Thoracic aorta (tissue), 2 donors: ENCODE results near the gene ARHGEF28. TPM values are rescaled to one million over a fixed set of nuclear protein-coding genes. Genes with fewer than 3 reads are reported as not detected.

Experiments used
- ATAC-seq: fragments of 150-250 bp; one replicate; pipeline ENCODE4 v1.8.0; 2017; ENCODE audit warnings: low read depth; ENCODE audit not compliant: insufficient number of reproducible peaks, low FRiP score
- DNase-seq: peaks from one replicate; pipeline ENCODE4 v3.0.0-alpha.2; 2020; ENCODE audit warnings: low spot score
- H3K27ac ChIP-seq, 2 donors: fragments of 200-600 bp; sonication (generic); 1 replicate in 1 of 2; 2 replicates in 1 of 2; pipeline ENCODE4 v1.5.1; 2016; ENCODE audit warnings: mild to moderate bottlenecking in 2 of 2, moderate library complexity in 2 of 2
- H3K27me3 ChIP-seq: fragments of 200-600 bp; sonication (generic); replicated peaks from 2 replicates; pipeline ENCODE4 v1.6.0; 2016; ENCODE audit warnings: mild to moderate bottlenecking; ENCODE audit not compliant: insufficient read depth
- H3K36me3 ChIP-seq: fragments of 200-600 bp; sonication (generic); one replicate; pipeline ENCODE4 v1.5.1; 2016
- H3K4me1 ChIP-seq, 2 donors: fragments of 200-600 bp; sonication (generic); 1 replicate in 1 of 2; 2 replicates in 1 of 2; pipeline versions ENCODE4 v1.5.1 to v1.6.0; 2016; ENCODE audit warnings: low read depth in 2 of 2, mild to moderate bottlenecking in 1 of 2; ENCODE audit not compliant: control insufficient read depth in 1 of 2
- H3K4me3 ChIP-seq: fragments of 200-600 bp; sonication (generic); 2 replicates; pipeline ENCODE4 v1.5.1; 2016; ENCODE audit warnings: mild to moderate bottlenecking
- H3K9me3 ChIP-seq: fragments of 200-600 bp; sonication (generic); 2 replicates; pipeline ENCODE4 v1.5.1; 2016
- total RNA-seq, 2 donors: library from RNA; depleted of rRNA; stranded (reverse); fragments of >200 nt; gene quantifications; one replicate each; pipeline versions ENCODE4 v1.1.0 to v1.2.3, GENCODE V29; 2016
- TF ChIP-seq, protein P1 (sequence below): fragments of 200-600 bp; sonication (generic); IDR thresholded peaks from one replicate; pipeline ENCODE4 v1.5.1; 2019; ENCODE audit warnings: antibody characterized with exemption

Gene ARHGEF28
- total RNA-seq, 2 donors from 2014 or later = 35.5 to 40.8 TPM

DNA sequence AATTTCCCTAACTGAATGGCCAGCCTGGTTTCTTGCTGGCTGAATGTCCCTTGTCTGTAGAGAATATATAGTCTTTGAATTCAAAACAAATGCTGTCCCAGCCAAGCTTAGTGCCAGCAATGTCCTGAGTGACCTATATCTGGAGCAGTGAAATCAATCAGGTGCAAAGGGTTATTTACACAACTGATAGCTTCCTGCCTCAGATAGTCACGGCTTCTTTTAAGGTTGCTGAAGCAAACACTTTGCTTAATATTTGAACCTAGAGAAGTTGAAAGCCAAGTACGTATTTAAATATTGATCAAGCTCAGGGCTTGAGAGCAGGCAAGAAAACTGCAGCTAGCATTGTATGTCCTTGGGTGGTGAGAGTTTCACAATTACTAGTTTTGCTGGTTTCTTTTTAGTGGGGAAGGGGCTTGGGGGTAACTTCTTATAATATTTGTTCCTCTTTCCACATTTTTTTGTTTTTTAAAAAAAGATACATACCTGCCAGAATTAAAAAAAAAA lies 2.0 kb upstream of the ARHGEF28 start:
- TF ChIP-seq, protein P1, sequence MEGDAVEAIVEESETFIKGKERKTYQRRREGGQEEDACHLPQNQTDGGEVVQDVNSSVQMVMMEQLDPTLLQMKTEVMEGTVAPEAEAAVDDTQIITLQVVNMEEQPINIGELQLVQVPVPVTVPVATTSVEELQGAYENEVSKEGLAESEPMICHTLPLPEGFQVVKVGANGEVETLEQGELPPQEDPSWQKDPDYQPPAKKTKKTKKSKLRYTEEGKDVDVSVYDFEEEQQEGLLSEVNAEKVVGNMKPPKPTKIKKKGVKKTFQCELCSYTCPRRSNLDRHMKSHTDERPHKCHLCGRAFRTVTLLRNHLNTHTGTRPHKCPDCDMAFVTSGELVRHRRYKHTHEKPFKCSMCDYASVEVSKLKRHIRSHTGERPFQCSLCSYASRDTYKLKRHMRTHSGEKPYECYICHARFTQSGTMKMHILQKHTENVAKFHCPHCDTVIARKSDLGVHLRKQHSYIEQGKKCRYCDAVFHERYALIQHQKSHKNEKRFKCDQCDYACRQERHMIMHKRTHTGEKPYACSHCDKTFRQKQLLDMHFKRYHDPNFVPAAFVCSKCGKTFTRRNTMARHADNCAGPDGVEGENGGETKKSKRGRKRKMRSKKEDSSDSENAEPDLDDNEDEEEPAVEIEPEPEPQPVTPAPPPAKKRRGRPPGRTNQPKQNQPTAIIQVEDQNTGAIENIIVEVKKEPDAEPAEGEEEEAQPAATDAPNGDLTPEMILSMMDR = no peak
- H3K4me3 ChIP-seq = no peak overlapping the region
- H3K27ac ChIP-seq = no peak overlapping the region
- H3K4me1 ChIP-seq = peaks cover 3 to 27% of the 10 kb centered on the region in 2 donors
- no peaks in the 10 kb centered on the region for H3K36me3 ChIP-seq
- ATAC-seq (no peak), DNase-seq (no peak)
- H3K9me3 ChIP-seq = no peaks in the 10 kb centered on the region
- no peaks in the 10 kb centered on the region for H3K27me3 ChIP-seq

GRCh38 chr5:73624888-73625287 lies 1.1 kb upstream of the ARHGEF28 start:
- no peaks in the 10 kb centered on the region for H3K36me3 ChIP-seq
- no peaks in the 10 kb centered on the region for H3K27me3 ChIP-seq
- peaks cover 3 to 27% of the 10 kb centered on the region in 2 donors for H3K4me1 ChIP-seq
- ATAC-seq (no peak), DNase-seq (no peak)
- TF ChIP-seq, protein P1 = no peak
- no peaks in the 10 kb centered on the region for H3K9me3 ChIP-seq
- peak overlapping the region; percentile 84 for H3K27ac ChIP-seq
- H3K4me3 ChIP-seq = peak overlapping the region; percentile 85

DNA sequence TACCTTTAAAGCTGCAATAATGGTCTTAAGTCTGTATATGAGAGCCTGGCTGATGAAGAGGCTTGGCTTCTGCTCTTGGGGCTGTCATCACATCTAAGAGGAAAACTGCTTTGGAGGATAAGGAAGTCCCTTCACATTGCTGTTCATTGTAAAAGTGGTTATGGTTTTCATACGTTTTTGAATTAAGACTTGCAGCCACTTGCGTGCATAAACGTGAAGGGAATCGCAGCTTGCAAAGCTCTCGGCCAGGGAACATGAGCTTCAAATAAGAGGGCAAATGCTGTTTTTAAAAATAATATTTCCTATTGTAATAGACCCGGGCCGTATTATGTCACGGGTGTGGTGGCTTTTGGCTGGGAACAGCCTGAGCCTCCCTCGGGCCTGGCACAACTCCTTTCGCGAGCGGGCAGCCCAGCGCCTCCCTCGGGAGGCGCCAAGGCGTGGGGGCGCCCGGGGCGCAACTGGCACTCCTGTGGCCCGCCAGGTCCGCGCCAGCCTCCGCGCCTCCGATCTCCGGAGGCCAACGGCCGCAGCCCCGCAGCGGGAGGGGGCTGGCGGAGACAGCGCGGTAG lies 538 bp upstream of the ARHGEF28 start:
- DNase-seq = no peak
- no peaks in the 10 kb centered on the region for H3K36me3 ChIP-seq
- peak overlapping the region; percentile 85 for H3K4me3 ChIP-seq
- TF ChIP-seq, protein P1 = no peak
- H3K27me3 ChIP-seq = no peaks in the 10 kb centered on the region
- no peaks in the 10 kb centered on the region for H3K9me3 ChIP-seq
- ATAC-seq = peak; percentile 49
- H3K27ac ChIP-seq = peak overlapping the region; percentile 84
- H3K4me1 ChIP-seq = peaks cover 3 to 27% of the 10 kb centered on the region in 2 donors

DNA sequence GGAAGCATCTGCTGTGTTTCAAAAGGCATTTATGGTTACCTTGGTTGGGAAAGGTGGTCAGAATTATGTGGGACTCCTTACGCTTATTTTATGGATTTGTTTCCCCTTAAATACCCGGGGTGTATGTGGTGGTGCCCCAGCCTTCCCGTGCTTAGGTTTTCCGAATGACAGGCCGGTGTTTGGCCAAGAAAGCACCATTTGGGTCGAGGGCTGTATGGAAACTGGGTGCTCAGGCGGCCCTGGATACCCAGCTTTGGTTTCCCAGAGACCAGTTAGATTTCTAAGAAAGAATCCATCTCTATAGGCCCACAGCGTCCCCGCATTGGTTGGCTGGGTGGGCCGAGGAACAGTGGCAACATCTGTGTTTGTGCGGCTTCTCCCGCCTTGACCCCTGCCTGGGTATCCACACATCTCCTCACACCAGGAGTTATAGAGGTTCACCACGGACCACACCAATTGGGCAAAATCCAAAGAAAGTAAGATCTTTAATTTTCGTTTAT lies 868 bp downstream of the ARHGEF28 start:
- TF ChIP-seq, protein P1 = no peak
- Histone ChIP-seq H3K4me1 (peaks cover 3 to 27% of the 10 kb centered on the region in 2 donors), H3K36me3 (no peaks in the 10 kb centered on the region), H3K9me3 (no peaks in the 10 kb centered on the region), H3K4me3 (peak overlapping the region; percentile 85), H3K27ac (peak overlapping the region; percentile 71 to 84), H3K27me3 (no peaks in the 10 kb centered on the region)
- DNase-seq = no peak
- no peak for ATAC-seq

- Histone ChIP-seq H3K4me3 (no peak overlapping the region), H3K27ac (no peak overlapping the region), H3K27me3 (no peaks in the 10 kb centered on the region), H3K9me3 (no peaks in the 10 kb centered on the region), H3K36me3 (no peaks in the 10 kb centered on the region), H3K4me1 (peaks cover 3 to 27% of the 10 kb centered on the region in 2 donors)
- DNase-seq (no peak), ATAC-seq (no peak)
- TF ChIP-seq, protein P1 = no peak
These were observed 3.5 kb downstream of the ARHGEF28 start for GRCh38 chr5:73629456-73629855.
